ENCODE results near the gene ABCA3. TPM values are rescaled to one million over a fixed set of nuclear protein-coding genes. Genes with fewer than 3 reads are reported as not detected.

The ABCA3 gene
- total RNA-seq, 2 experiments from 2014 or later, result 7.0 to 7.7 TPM

- Mint-ChIP-seq H3K4me1 (ENCODE audit: low read depth) (peaks cover 12% of the 10 kb centered on the region), H3K36me3 (ENCODE audit: low read depth) (peaks cover 19% of the 10 kb centered on the region), H3K4me3 (no peak overlapping the region), H3K27ac (no peak overlapping the region), H3K9me3 (no peaks in the 10 kb centered on the region), H3K27me3 (no peaks in the 10 kb centered on the region)
- Histone ChIP-seq H3K27ac (ENCODE audit: low read depth in 1 of 2, low read length in 2 of 2) (no peak overlapping the region), H3K27me3 (ENCODE audit: control insufficient read depth in 1 of 2, insufficient read depth in 2 of 2, low read length in 2 of 2) (no peaks in the 10 kb centered on the region), H3K9me3 (ENCODE audit: control insufficient read depth in 1 of 2, insufficient read depth in 1 of 2, low read length in 2 of 2) (no peaks in the 10 kb centered on the region), H3K4me3 (ENCODE audit: low read length) (no peak overlapping the region), H3K4me1 (ENCODE audit: insufficient read depth, low read length) (peaks cover 22% of the 10 kb centered on the region), H3K36me3 (ENCODE audit: insufficient read depth, low read length) (peaks cover 53% of the 10 kb centered on the region)
- DNase-seq (no peak), ATAC-seq (ENCODE audit: poor library complexity) (no peak)
- POLR2A ChIA-PET, result no interaction called here
- intact Hi-C loops (cut with DNase I, micrococcal nuclease), result no loop called here
- CTCF ChIA-PET, result no interaction called here
- TF ChIP-seq, protein P1, sequence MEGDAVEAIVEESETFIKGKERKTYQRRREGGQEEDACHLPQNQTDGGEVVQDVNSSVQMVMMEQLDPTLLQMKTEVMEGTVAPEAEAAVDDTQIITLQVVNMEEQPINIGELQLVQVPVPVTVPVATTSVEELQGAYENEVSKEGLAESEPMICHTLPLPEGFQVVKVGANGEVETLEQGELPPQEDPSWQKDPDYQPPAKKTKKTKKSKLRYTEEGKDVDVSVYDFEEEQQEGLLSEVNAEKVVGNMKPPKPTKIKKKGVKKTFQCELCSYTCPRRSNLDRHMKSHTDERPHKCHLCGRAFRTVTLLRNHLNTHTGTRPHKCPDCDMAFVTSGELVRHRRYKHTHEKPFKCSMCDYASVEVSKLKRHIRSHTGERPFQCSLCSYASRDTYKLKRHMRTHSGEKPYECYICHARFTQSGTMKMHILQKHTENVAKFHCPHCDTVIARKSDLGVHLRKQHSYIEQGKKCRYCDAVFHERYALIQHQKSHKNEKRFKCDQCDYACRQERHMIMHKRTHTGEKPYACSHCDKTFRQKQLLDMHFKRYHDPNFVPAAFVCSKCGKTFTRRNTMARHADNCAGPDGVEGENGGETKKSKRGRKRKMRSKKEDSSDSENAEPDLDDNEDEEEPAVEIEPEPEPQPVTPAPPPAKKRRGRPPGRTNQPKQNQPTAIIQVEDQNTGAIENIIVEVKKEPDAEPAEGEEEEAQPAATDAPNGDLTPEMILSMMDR (IDR thresholded peaks at IDR 0.05), result no peak
Observed at GRCh38 chr16:2228161-2228824, 112.2 kb downstream of the ABCA3 start.

GRCh38 chr16:2226918-2227317 is 113.6 kb downstream of the ABCA3 start:
- ATAC-seq (ENCODE audit: poor library complexity) (no peak), DNase-seq (no peak)
- Histone ChIP-seq H3K27ac (ENCODE audit: low read depth in 1 of 2, low read length in 2 of 2) (no peak overlapping the region), H3K9me3 (ENCODE audit: control insufficient read depth in 1 of 2, insufficient read depth in 1 of 2, low read length in 2 of 2) (no peaks in the 10 kb centered on the region), H3K27me3 (ENCODE audit: control insufficient read depth in 1 of 2, insufficient read depth in 2 of 2, low read length in 2 of 2) (no peaks in the 10 kb centered on the region), H3K36me3 (ENCODE audit: insufficient read depth, low read length) (peaks cover 39% of the 10 kb centered on the region), H3K4me1 (ENCODE audit: insufficient read depth, low read length) (peaks cover 30% of the 10 kb centered on the region), H3K4me3 (ENCODE audit: low read length) (no peak overlapping the region)
- CTCF ChIA-PET, result no interaction called here
- H3K4me3 Mint-ChIP-seq, result no peak overlapping the region
- no peaks in the 10 kb centered on the region for H3K9me3 Mint-ChIP-seq
- POLR2A ChIA-PET, result interaction anchor here (1.1 to 1.3 kb wide), 2 partner anchors 10 to 23 kb away, joined by 3 to 5 read pairs; partner anchors contain the start of gene DNASE1L2
- no peak overlapping the region for H3K27ac Mint-ChIP-seq
- intact Hi-C loops (cut with DNase I, micrococcal nuclease), result no loop called here
- H3K36me3 Mint-ChIP-seq (ENCODE audit: low read depth), result peaks cover 17% of the 10 kb centered on the region
- peaks cover 15% of the 10 kb centered on the region for H3K4me1 Mint-ChIP-seq (ENCODE audit: low read depth)
- TF ChIP-seq, protein P1 (IDR thresholded peaks at IDR 0.05), result no peak
- H3K27me3 Mint-ChIP-seq, result no peaks in the 10 kb centered on the region

DNA sequence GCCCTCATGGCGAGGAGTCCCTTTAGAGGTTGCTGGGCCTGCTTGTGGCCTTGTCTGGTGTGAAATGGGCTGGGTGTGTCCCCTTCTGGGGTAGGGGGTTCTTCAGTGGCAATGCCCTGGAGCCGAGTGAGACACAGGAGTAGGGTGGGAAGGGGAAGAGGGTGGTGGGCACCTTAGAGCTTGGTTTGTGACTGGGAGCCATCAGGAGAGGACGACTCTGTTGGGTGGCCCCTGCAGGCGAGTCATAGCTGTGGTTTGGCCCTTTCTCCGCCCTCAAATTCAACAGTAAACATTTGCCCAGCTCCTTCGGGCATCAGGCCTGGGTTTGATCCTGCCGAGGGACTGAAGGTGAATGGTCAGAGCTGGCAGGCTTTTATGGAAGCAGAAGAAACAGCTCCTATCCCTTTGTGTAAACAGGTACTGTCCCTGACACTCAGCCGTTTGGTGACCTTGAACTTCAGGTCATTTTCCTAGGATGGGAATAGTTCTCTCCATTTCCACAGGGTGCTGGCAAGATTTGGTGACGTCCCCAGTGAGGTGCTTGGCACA is 114.2 kb downstream of the ABCA3 start:
- peak overlapping the region; percentile 71 for H3K4me3 Mint-ChIP-seq
- H3K9me3 ChIP-seq (ENCODE audit: control insufficient read depth in 1 of 2, insufficient read depth in 1 of 2, low read length in 2 of 2), result no peaks in the 10 kb centered on the region
- H3K27ac Mint-ChIP-seq, result no peak overlapping the region
- no peak overlapping the region for H3K4me3 ChIP-seq (ENCODE audit: low read length)
- H3K4me1 Mint-ChIP-seq (ENCODE audit: low read depth), result peaks cover 15% of the 10 kb centered on the region
- TF ChIP-seq, protein P1 (IDR thresholded peaks at IDR 0.05), result no peak
- peaks cover 15% of the 10 kb centered on the region for H3K36me3 Mint-ChIP-seq (ENCODE audit: low read depth)
- intact Hi-C loops (cut with DNase I, micrococcal nuclease), result no loop called here
- H3K27me3 ChIP-seq (ENCODE audit: control insufficient read depth in 1 of 2, insufficient read depth in 2 of 2, low read length in 2 of 2), result no peaks in the 10 kb centered on the region
- ATAC-seq (ENCODE audit: poor library complexity), result no peak
- H3K27me3 Mint-ChIP-seq, result no peaks in the 10 kb centered on the region
- H3K36me3 ChIP-seq (ENCODE audit: insufficient read depth, low read length), result peaks cover 33% of the 10 kb centered on the region
- CTCF ChIA-PET, result no interaction called here
- DNase-seq, result no peak
- peaks cover 30% of the 10 kb centered on the region for H3K4me1 ChIP-seq (ENCODE audit: insufficient read depth, low read length)
- H3K27ac ChIP-seq (ENCODE audit: low read depth in 1 of 2, low read length in 2 of 2), result no peak overlapping the region
- POLR2A ChIA-PET, result interaction anchor here (1.1 to 1.3 kb wide), 2 partner anchors 11 to 24 kb away, joined by 3 to 5 read pairs; partner anchors contain the start of gene DNASE1L2
- H3K9me3 Mint-ChIP-seq, result no peaks in the 10 kb centered on the region

Small RNAs within 50 kb of the gene (microRNA-seq; reads per million reads assigned to microRNA genes)
- not detected for gene MIR3677 (ENCODE audit: borderline microRNAs expressed, borderline replicate concordance)
- not detected for gene MIR4717 (ENCODE audit: borderline microRNAs expressed, borderline replicate concordance)

Other genes with a start within 250 kb of the ABCA3 start
- gene PKD1, start 204.8 kb downstream of the ABCA3 start, total RNA-seq, result 10 to 100 TPM; 80.3 to 85.6 TPM
- gene RAB26, start 192.1 kb downstream of the ABCA3 start, total RNA-seq, result not detected
- 10 to 100 TPM; 19.9 to 24.0 TPM for gene TRAF7, start 184.9 kb downstream of the ABCA3 start, total RNA-seq
- gene CASKIN1, start 144.1 kb downstream of the ABCA3 start, total RNA-seq, result under 1 TPM in 1 of 2 experiments, not detected in 1; 0.06 TPM
- gene MLST8, start 135.3 kb downstream of the ABCA3 start, total RNA-seq, result 10 to 100 TPM; 22.9 to 26.4 TPM
- 1 to 10 TPM; 4.2 to 5.0 TPM for gene BRICD5, start 129.9 kb downstream of the ABCA3 start, total RNA-seq
- 1 to 10 TPM; 8.1 to 8.5 TPM for gene PGP, start 125.9 kb downstream of the ABCA3 start, total RNA-seq
- 10 to 100 TPM; 31.8 to 33.8 TPM for gene E4F1, start 117.1 kb downstream of the ABCA3 start, total RNA-seq
- gene DNASE1L2, start 104.3 kb downstream of the ABCA3 start, total RNA-seq, result under 1 TPM; 0.22 to 0.36 TPM
- 10 to 100 TPM; 10.1 to 12.5 TPM for gene ECI1, start 89.1 kb downstream of the ABCA3 start, total RNA-seq
- 100 to 1,000 TPM; 211 to 214 TPM for gene RNPS1, start 72.6 kb downstream of the ABCA3 start, total RNA-seq
- gene CCNF, start 88.7 kb upstream of the ABCA3 start, total RNA-seq, result 1 to 10 TPM in 1 of 2 experiments, under 1 TPM in 1; 0.81 to 1.3 TPM
- under 1 TPM; 0.17 to 0.27 TPM for gene TEDC2, start 119.4 kb upstream of the ABCA3 start, total RNA-seq
- gene NTN3, start 130.6 kb upstream of the ABCA3 start, total RNA-seq, result not detected
- gene TBC1D24, start 134.4 kb upstream of the ABCA3 start, total RNA-seq, result 1 to 10 TPM; 1.2 to 2.1 TPM
- 100 to 1,000 TPM; 224 to 234 TPM for gene ATP6V0C, start 173.2 kb upstream of the ABCA3 start, total RNA-seq
- gene AMDHD2, start 179.6 kb upstream of the ABCA3 start, total RNA-seq, result 100 to 1,000 TPM; 171 to 177 TPM
- 1 to 10 TPM; 1.0 to 1.8 TPM for gene CEMP1, start 190.7 kb upstream of the ABCA3 start, total RNA-seq
- 10 to 100 TPM; 46.1 to 51.1 TPM for gene PDPK1, start 197.3 kb upstream of the ABCA3 start, total RNA-seq